ENCODE measurements around the gene RHOF. TPM values are rescaled to one million over a fixed set of nuclear protein-coding genes. Genes with fewer than 3 reads are reported as not detected.
A peak's percentile ranks its signal among the peaks of the same experiment; 100 is the strongest.

Gene RHOF
- total and polyA plus RNA-seq, 2 donors (not counting 1 experiment from before 2014, with no cell fraction given), result 90.3 to 129 TPM

- POLR2A ChIA-PET, result interaction anchor here (3.4 kb wide), 1 partner anchor 18 kb away, joined by 37 read pairs; the partner anchor contains the start of gene RHOF
Measured at GRCh38 chr12:121775501-121775900, 18.0 kb downstream of the RHOF start.

More at GRCh38 chr12:121775501-121775900, 18.0 kb downstream of the RHOF start:
- H3K4me3 ChIP-seq (ENCODE audit: control extremely low read depth in 1 of 5, extremely low read depth in 1 of 5, insufficient read depth in 1 of 5, low read depth in 2 of 5, low read length in 4 of 5), result no peak overlapping the region
- no peak overlapping the region for H2AFZ ChIP-seq (ENCODE audit: insufficient read depth, low read depth, low read length, poor library complexity, severe bottlenecking)
- no peak overlapping the region for H3K9ac ChIP-seq (ENCODE audit: low read length)
- H3K36me3 ChIP-seq (replicated peaks in 1 of 2; ENCODE audit: control extremely low read depth in 1 of 2, control insufficient read depth in 1 of 2, extremely low read depth in 1 of 2, insufficient read depth in 2 of 2, low read length in 1 of 2), result peaks cover 0 to 29% of the 10 kb centered on the region in 2 experiments
- DNase-seq, result no peak
- no peaks in the 10 kb centered on the region for H3K27me3 ChIP-seq (replicated peaks in 1 of 4; ENCODE audit: control extremely low read depth in 1 of 4, control insufficient read depth in 3 of 4, insufficient read depth in 4 of 4, low read length in 3 of 4)
- no peak overlapping the region for H3K4me3 Mint-ChIP-seq
- H3K79me2 ChIP-seq (ENCODE audit: control insufficient read depth, insufficient read depth, low read length), result peaks cover 55% of the 10 kb centered on the region
- CTCF ChIA-PET, result interaction anchor here (1.2 to 33.5 kb wide), 4 partner anchors 11 to 79 kb away, joined by 4 to 1947 read pairs (median 40); partner anchors contain the start of genes RHOF and SETD1B
- no peak overlapping the region for H3K27ac Mint-ChIP-seq
- no peaks in the 10 kb centered on the region for H3K9me3 ChIP-seq (ENCODE audit: control extremely low read depth in 1 of 3, control insufficient read depth in 2 of 3, insufficient read depth in 1 of 3, low read length in 2 of 3)
- no peak overlapping the region for H3K27ac ChIP-seq (ENCODE audit: low read length in 2 of 2)
- peaks cover 19% of the 10 kb centered on the region for H3K4me1 Mint-ChIP-seq
- H4K20me1 ChIP-seq (ENCODE audit: control insufficient read depth, insufficient read depth, low read length, poor library complexity, severe bottlenecking), result peaks cover 3% of the 10 kb centered on the region
- no peaks in the 10 kb centered on the region for H3K9me3 Mint-ChIP-seq (ENCODE audit: insufficient read depth)
- ATAC-seq (ENCODE audit: low read depth), result no peak
- TF ChIP-seq CTCF (IDR thresholded peaks at IDR 0.05) (no peak), EZH2 (IDR thresholded peaks at IDR 0.05; ENCODE audit: borderline replicate concordance, insufficient read depth, low read depth, low read length, poor library complexity, severe bottlenecking) (no peak)
- H3K4me2 ChIP-seq (replicated peaks; ENCODE audit: low read depth, low read length, poor library complexity, severe bottlenecking), result peak overlapping the region; percentile 66
- H3K4me1 ChIP-seq (ENCODE audit: control insufficient read depth in 2 of 2, insufficient read depth in 2 of 2, low read length in 2 of 2), result peaks cover 15 to 28% of the 10 kb centered on the region in 2 donors
- H3K27me3 Mint-ChIP-seq, result no peaks in the 10 kb centered on the region
- intact Hi-C loops (cut with micrococcal nuclease), result loop anchor here (5.0 kb wide), 1 partner anchor 37 kb away; no protein-coding TSS in a partner anchor
- 83% methylated on average over 15 of the region's 16 CpGs for WGBS (ENCODE audit: insufficient coverage)
